Left ventricle myocardium superior (tissue), 1 donor: ENCODE results near the gene PROSER2. TPM values are rescaled to one million over a fixed set of nuclear protein-coding genes. Genes with fewer than 3 reads are reported as not detected.

Source experiments
- total RNA-seq: library from RNA; stranded (reverse); fragmentation: NEBNext Ultra II Directional; extraction: Animal tissue kit (Norgen Biotek cat#: 25700); gene quantifications from one replicate; pipeline ENCODE4 v1.2.1, GENCODE V29; 2021
- donor health status: DM: no; HTN: yes; CAD: no; lungs with severe emphysema.

The PROSER2 gene
- total RNA-seq, 1 donor from 2014 or later = 1.1 TPM

Other genes with a start within 250 kb of the PROSER2 start
- gene USP6NL, start 211.7 kb upstream of the PROSER2 start, total RNA-seq = 6.9 TPM
- 94.6 TPM for gene ECHDC3, start 81.0 kb upstream of the PROSER2 start, total RNA-seq
- gene UPF2, start 219.5 kb downstream of the PROSER2 start, total RNA-seq = 19.7 TPM
- 22.2 TPM for gene DHTKD1, start 245.6 kb downstream of the PROSER2 start, total RNA-seq